HepG2 (cell line): ENCODE data around the gene MLXIPL. TPM values are rescaled to one million over a fixed set of nuclear protein-coding genes. Genes with fewer than 3 reads are reported as not detected.

Experiments used
- ATF3 ChIP-seq: sonication (generic); formaldehyde crosslinking; IDR thresholded peaks from 2 replicates; pipeline ENCODE4 v1.4.0; 2020; ENCODE audit warnings: missing genetic modification reagents
- CEBPB ChIP-seq: IDR thresholded peaks from 2 replicates; pipeline ENCODE4 v1.6.1; 2011; ENCODE audit warnings: low read depth, low read length, improper control_type of control experiment, borderline replicate concordance
- CHD4 ChIP-seq: fragments of 200-600 bp; sonication (generic); IDR thresholded peaks from 2 replicates; pipeline ENCODE4 v1.7.0; 2017; ENCODE audit warnings: mild to moderate bottlenecking, low read length, borderline replicate concordance
- CREM ChIP-seq, 2 experiments: sonication (generic) in 1 of 2; formaldehyde crosslinking in 1 of 2; IDR thresholded peaks; 2 replicates each; pipeline versions ENCODE4 v1.4.0 to v1.6.1; 2016 to 2020; ENCODE audit warnings: antibody characterized with exemption in 1 of 2, mild to moderate bottlenecking in 1 of 2, missing genetic modification reagents in 1 of 2
- FOSL2 ChIP-seq: sonication (generic); formaldehyde crosslinking; IDR thresholded peaks from 2 replicates; pipeline ENCODE4 v1.4.0; 2020; ENCODE audit warnings: missing genetic modification reagents
- GLI4 ChIP-seq: sonication (generic); formaldehyde crosslinking; IDR thresholded peaks from 2 replicates; pipeline ENCODE4 v1.5.1; 2020; ENCODE audit warnings: missing genetic modification reagents, mild to moderate bottlenecking, moderate library complexity, borderline replicate concordance
- HES4 ChIP-seq: sonication (generic); formaldehyde crosslinking; IDR thresholded peaks from 2 replicates; pipeline ENCODE4 v1.9.0; 2021; ENCODE audit warnings: mild to moderate bottlenecking, missing genetic modification reagents, borderline replicate concordance
- HOXD1 ChIP-seq: sonication (generic); formaldehyde crosslinking; IDR thresholded peaks from 2 replicates; pipeline ENCODE4 v1.5.0; 2020; ENCODE audit warnings: missing genetic modification reagents
- KLF15 ChIP-seq: sonication (generic); formaldehyde crosslinking; IDR thresholded peaks from 2 replicates; pipeline ENCODE4 v1.8.1; 2023; ENCODE audit warnings: borderline replicate concordance, mild to moderate bottlenecking, inconsistent platforms, missing genetic modification reagents, mixed read lengths
- MAFF ChIP-seq: IDR thresholded peaks from 2 replicates; pipeline ENCODE4 v1.6.1; 2011; ENCODE audit warnings: low read depth, low read length, improper control_type of control experiment
- MAFK ChIP-seq, 2 experiments: IDR thresholded peaks in 1 of 2; conservative IDR thresholded peaks in 1 of 2; 2 replicates each; pipeline ENCODE4 v1.6.1; 2011; ENCODE audit warnings: improper control_type of control experiment in 2 of 2, low read length in 2 of 2
- MTF2 ChIP-seq: sonication (generic); formaldehyde crosslinking; IDR thresholded peaks from 2 replicates; pipeline ENCODE4 v1.5.0; 2020; ENCODE audit warnings: missing genetic modification reagents, borderline replicate concordance
- NFIB ChIP-seq: sonication (generic); formaldehyde crosslinking; IDR thresholded peaks from 2 replicates; pipeline ENCODE4 v1.9.0; 2021; ENCODE audit warnings: missing genetic modification reagents, mild to moderate bottlenecking, borderline replicate concordance
- NR3C1 ChIP-seq: sonication (generic); formaldehyde crosslinking; IDR thresholded peaks from 2 replicates; pipeline ENCODE4 v1.4.0; 2020; ENCODE audit warnings: missing genetic modification reagents
- PBX3 ChIP-seq: sonication (generic); formaldehyde crosslinking; IDR thresholded peaks from 2 replicates; pipeline ENCODE4 v1.8.1; 2023; ENCODE audit warnings: missing genetic modification reagents, inconsistent platforms, borderline replicate concordance
- RARA ChIP-seq: IDR thresholded peaks from 2 replicates; pipeline ENCODE4 v1.6.1; 2016; ENCODE audit warnings: missing genetic modification reagents, missing compliant biosample characterization
- RBM22 ChIP-seq: fragments of 200-400 bp; formaldehyde crosslinking; optimal IDR thresholded peaks from 2 replicates; pipeline ENCODE3; 2017; ENCODE audit warnings: mild to moderate bottlenecking, low read length, moderate library complexity
- SKI ChIP-seq: fragments of 450-650 bp; IDR thresholded peaks from one replicate; pipeline ENCODE4 v1.6.1; 2018; ENCODE audit warnings: mild to moderate bottlenecking; ENCODE audit not compliant: partially characterized antibody
- TCF7 ChIP-seq: sonication (generic); IDR thresholded peaks from 2 replicates; pipeline ENCODE4 v1.6.1; 2016; ENCODE audit warnings: antibody characterized with exemption, low read depth
- ZNF280D ChIP-seq: sonication (generic); formaldehyde crosslinking; IDR thresholded peaks from 2 replicates; pipeline ENCODE4 v1.5.1; 2020; ENCODE audit warnings: mild to moderate bottlenecking, missing genetic modification reagents
- ZNF317 ChIP-seq: sonication (generic); formaldehyde crosslinking; IDR thresholded peaks from 2 replicates; pipeline ENCODE4 v1.5.0; 2020; ENCODE audit warnings: mild to moderate bottlenecking, missing genetic modification reagents
- ZNF460 ChIP-seq: sonication (generic); formaldehyde crosslinking; IDR thresholded peaks from 2 replicates; pipeline ENCODE4 v1.5.1; 2020; ENCODE audit warnings: missing genetic modification reagents, mild to moderate bottlenecking, borderline replicate concordance
- ZNF556 ChIP-seq: sonication (generic); formaldehyde crosslinking; IDR thresholded peaks from 2 replicates; pipeline ENCODE4 v1.4.0; 2020; ENCODE audit warnings: mild to moderate bottlenecking, missing genetic modification reagents, borderline replicate concordance
- ZNF562 ChIP-seq: sonication (generic); formaldehyde crosslinking; IDR thresholded peaks from 2 replicates; pipeline ENCODE4 v1.8.0; 2022; ENCODE audit warnings: missing genetic modification reagents, borderline replicate concordance
- ZNF749 ChIP-seq: sonication (generic); formaldehyde crosslinking; IDR thresholded peaks from 2 replicates; pipeline ENCODE4 v1.8.0; 2022; ENCODE audit warnings: mild to moderate bottlenecking, missing genetic modification reagents, moderate library complexity, borderline replicate concordance
- ZNF761 ChIP-seq: sonication (generic); formaldehyde crosslinking; conservative IDR thresholded peaks from 2 replicates; pipeline ENCODE4 v1.4.0; 2020; ENCODE audit warnings: mild to moderate bottlenecking, missing genetic modification reagents
- ZNF776 ChIP-seq: sonication (generic); formaldehyde crosslinking; IDR thresholded peaks from 2 replicates; pipeline ENCODE4 v1.4.0; 2020; ENCODE audit warnings: mild to moderate bottlenecking, missing genetic modification reagents
- polyA plus RNA-seq, 8 experiments: library from polyadenylated mRNA; depleted of rRNA in 3 of 8; stranded (reverse) in 7 of 8; unstranded in 1 of 8; fragments of >200 nt; fragmentation: Illumina TruSeq in 4 of 8; extraction: Trizol in 4 of 8; gene quantifications; 2 replicates each; pipeline versions ENCODE4 v1.2.1 to v1.2.3, GENCODE V29; 2011 to 2016; ENCODE audit warnings: low read depth in 4 of 8, missing spikeins in 1 of 8, mixed read lengths in 1 of 8; ENCODE audit not compliant: insufficient read depth in 1 of 8
- total RNA-seq, 5 experiments: library from RNA; depleted of rRNA; stranded (reverse); fragments of >200 nt; fragmentation: Illumina TruSeq; extraction: Trizol; gene quantifications; 2 replicates each; pipeline ENCODE4 v1.2.3, GENCODE V29; 2016; ENCODE audit warnings: low read depth in 1 of 5

Gene MLXIPL
- total and polyA plus RNA-seq, 2 of the 13 experiments (the other 11 are each of a cell fraction or from before 2014, with no cell fraction given): 51.6 to 60.1 TPM

GRCh38 chr7:73560109-73560835, 64.0 kb downstream of the MLXIPL start (continued):
- TF ChIP-seq RARA (CRISPR knock-in tag) (peak; percentile 51), CHD4 (no peak), GLI4 (CRISPR knock-in tag) (no peak), NR3C1 (no peak), ZNF460 (no peak), SKI (peak; percentile 67), ZNF761 (CRISPR knock-in tag) (no peak), PBX3 (CRISPR knock-in tag) (no peak), ZNF776 (CRISPR knock-in tag) (no peak), CREM (IDR thresholded peaks at IDR 0.05) (no peak), CREM (CRISPR knock-in tag; IDR thresholded peaks at IDR 0.05) (no peak), FOSL2 (CRISPR knock-in tag) (peak; percentile 73), MAFK (conservative IDR thresholded peaks at IDR 0.05 in 1 of 2, IDR thresholded peaks at IDR 0.05 in 1 of 2; ENCODE audit: low read length in 2 of 2) (0 out of 4 replicates have a peak, but pooled peaks of 1 of the 2 experiments have one; percentile 18), HES4 (CRISPR knock-in tag) (no peak), MAFF (peak; percentile 41; the same call in 1 of the 2 replicates), NFIB (no peak), MTF2 (CRISPR knock-in tag) (no peak), ATF3 (CRISPR knock-in tag) (no peak), ZNF749 (CRISPR knock-in tag) (no peak), KLF15 (CRISPR knock-in tag) (no peak), ZNF280D (CRISPR knock-in tag) (no peak), ZNF556 (CRISPR knock-in tag) (no peak), ZNF317 (CRISPR knock-in tag) (no peak), RBM22 (no peak), TCF7 (no peak), HOXD1 (CRISPR knock-in tag) (no peak), CEBPB (peak; percentile 31; the same call in 1 of the 2 replicates), ZNF562 (CRISPR knock-in tag) (no peak)
